GM23338 (cell line): ENCODE results near the gene RRAD. TPM values are rescaled to one million over a fixed set of nuclear protein-coding genes. Genes with fewer than 3 reads are reported as not detected.

Source experiments
- ATAC-seq: fragments of 200-7000 bp; cut with Tn5 transposase; 3 replicates; pipeline ENCODE4 v1.9.1; 2020
- DNase-seq: peaks from one replicate; pipeline ENCODE4 v3.0.0-alpha.2; 2015; ENCODE audit warnings: low spot score
- H2AFZ ChIP-seq: fragments of 200-600 bp; sonication (generic); 2 replicates; pipeline ENCODE4 v1.8.0; 2016; ENCODE audit warnings: antibody characterized with exemption, mild to moderate bottlenecking, moderate library complexity
- H3F3A ChIP-seq: fragments of 200-600 bp; sonication (generic); replicated peaks from 2 replicates; pipeline ENCODE4 v1.8.0; 2017; ENCODE audit warnings: antibody characterized with exemption, mixed run types, low read depth
- H3K27ac ChIP-seq: fragments of 200-600 bp; sonication (generic); 2 replicates; pipeline ENCODE4 v1.6.1; 2016; ENCODE audit warnings: low read depth
- H3K27me3 ChIP-seq: fragments of 200-600 bp; sonication (generic); 2 replicates; pipeline ENCODE4 v1.8.0; 2016; ENCODE audit warnings: mild to moderate bottlenecking, mixed run types, moderate library complexity; ENCODE audit not compliant: insufficient read depth
- H3K36me3 ChIP-seq: fragments of 200-600 bp; sonication (generic); 2 replicates; pipeline ENCODE4 v1.8.0; 2016; ENCODE audit warnings: mild to moderate bottlenecking; ENCODE audit not compliant: insufficient read depth
- H3K4me1 ChIP-seq: fragments of 200-600 bp; sonication (generic); 2 replicates; pipeline ENCODE4 v1.8.0; 2016; ENCODE audit warnings: mild to moderate bottlenecking, moderate library complexity; ENCODE audit not compliant: insufficient read depth
- H3K4me2 ChIP-seq: fragments of 200-600 bp; sonication (generic); 2 replicates; pipeline ENCODE4 v1.7.1; 2017; ENCODE audit warnings: mixed run types
- H3K4me3 ChIP-seq: fragments of 200-600 bp; sonication (generic); 2 replicates; pipeline ENCODE4 v1.6.1; 2016; ENCODE audit warnings: mixed run types
- H3K79me2 ChIP-seq: fragments of 200-600 bp; sonication (generic); replicated peaks from 2 replicates; pipeline ENCODE4 v1.8.0; 2017; ENCODE audit warnings: mild to moderate bottlenecking; ENCODE audit not compliant: insufficient read depth
- H3K9me2 ChIP-seq: fragments of 200-600 bp; sonication (generic); 2 replicates; pipeline ENCODE4 v1.8.0; 2017; ENCODE audit not compliant: insufficient read depth
- H4K20me1 ChIP-seq: fragments of 200-600 bp; sonication (generic); replicated peaks from 2 replicates; pipeline ENCODE4 v1.8.0; 2017; ENCODE audit warnings: mild to moderate bottlenecking; ENCODE audit not compliant: insufficient read depth
- H3K27ac Mint-ChIP-seq: 2 replicates; pipeline ENCODE4 v1.8.0; 2020; ENCODE audit warnings: inconsistent platforms, mild to moderate bottlenecking, moderate library complexity, mixed read lengths
- H3K27me3 Mint-ChIP-seq: 3 replicates; pipeline ENCODE4 v1.8.0; 2022; ENCODE audit warnings: low read depth, mild to moderate bottlenecking, moderate library complexity, mixed read lengths, inconsistent platforms; ENCODE audit not compliant: insufficient read depth, poor library complexity
- H3K36me3 Mint-ChIP-seq: 3 replicates; pipeline ENCODE4 v1.8.0; 2021; ENCODE audit warnings: low read depth, mild to moderate bottlenecking, inconsistent platforms, moderate library complexity, mixed read lengths
- H3K4me1 Mint-ChIP-seq: 3 replicates; pipeline ENCODE4 v1.8.0; 2020; ENCODE audit warnings: mild to moderate bottlenecking, inconsistent platforms, mixed read lengths
- H3K4me3 Mint-ChIP-seq: 3 replicates; pipeline ENCODE4 v1.8.0; 2021; ENCODE audit warnings: moderate library complexity, mild to moderate bottlenecking, inconsistent platforms, mixed read lengths
- H3K9me3 Mint-ChIP-seq: 3 replicates; pipeline ENCODE4 v1.8.0; 2020; ENCODE audit warnings: moderate library complexity, mild to moderate bottlenecking, inconsistent platforms, mixed read lengths
- CREB1 ChIP-seq: fragments of 250-450 bp; sonication (Bioruptor Pico); IDR thresholded peaks from 2 replicates; pipeline ENCODE4 v1.5.0; 2020; ENCODE audit warnings: low read depth, mild to moderate bottlenecking, moderate library complexity
- EZH2 ChIP-seq: fragments of 200-600 bp; sonication (generic); IDR thresholded peaks from one replicate; pipeline ENCODE4 v1.8.0; 2017; ENCODE audit warnings: antibody characterized with exemption, mild to moderate bottlenecking, low read depth; ENCODE audit not compliant: unreplicated experiment
- EZH2phosphoT487 ChIP-seq: fragments of 200-600 bp; sonication (generic); IDR thresholded peaks from one replicate; pipeline ENCODE4 v1.8.1; 2018; ENCODE audit warnings: antibody characterized with exemption; ENCODE audit not compliant: unreplicated experiment
- JUNB ChIP-seq: IDR thresholded peaks from one replicate; pipeline ENCODE4 v1.6.1; 2016; ENCODE audit warnings: antibody characterized with exemption; ENCODE audit not compliant: unreplicated experiment
- NANOG ChIP-seq: IDR thresholded peaks from 2 replicates; pipeline ENCODE4 v1.6.1; 2016; ENCODE audit warnings: antibody characterized with exemption, borderline replicate concordance
- ZNF114 ChIP-seq: fragments of 250-450 bp; sonication (Bioruptor Pico); IDR thresholded peaks from 2 replicates; pipeline ENCODE4 v1.5.0; 2020; ENCODE audit warnings: mild to moderate bottlenecking, moderate library complexity
- ZNF331 ChIP-seq: fragments of 250-450 bp; sonication (Bioruptor Pico); IDR thresholded peaks from 2 replicates; pipeline ENCODE4 v1.5.0; 2020; ENCODE audit warnings: low read depth, mild to moderate bottlenecking, moderate library complexity
- polyA plus RNA-seq: library from polyadenylated mRNA; unstranded; fragments of >200 nt; fragmentation: Nextera tagmentation; extraction: Ambion mirVana; gene quantifications from 2 replicates; pipeline ENCODE4 v1.2.1, GENCODE V29; 2016
- total RNA-seq: library from RNA; depleted of rRNA; stranded (reverse); fragments of >200 nt; shearing (Covaris generic); gene quantifications from 2 replicates; pipeline ENCODE4 v1.2.3, GENCODE V29; 2014
- TF ChIP-seq, protein P1 (sequence below): fragments of 250-450 bp; sonication (Bioruptor Pico); IDR thresholded peaks from 2 replicates; pipeline ENCODE4 v1.5.0; 2020; ENCODE audit warnings: mild to moderate bottlenecking, moderate library complexity
- TF ChIP-seq, protein P2 (sequence below), 2 experiments: fragments of 200-600 bp in 1 of 2; sonication (generic) in 1 of 2; conservative IDR thresholded peaks; 2 replicates each; pipeline versions ENCODE4 v1.5.1 to v1.6.1; 2016 to 2017; ENCODE audit warnings: antibody characterized with exemption in 2 of 2, low read depth in 2 of 2, mild to moderate bottlenecking in 2 of 2, moderate library complexity in 1 of 2
- TF ChIP-seq, protein P3 (sequence below): IDR thresholded peaks from 2 replicates; pipeline ENCODE4 v1.6.1; 2016; ENCODE audit warnings: antibody characterized with exemption

RRAD gene
- total and polyA plus RNA-seq, 2 experiments from 2014 or later, result 0.18 TPM; not detected in 1

DNA sequence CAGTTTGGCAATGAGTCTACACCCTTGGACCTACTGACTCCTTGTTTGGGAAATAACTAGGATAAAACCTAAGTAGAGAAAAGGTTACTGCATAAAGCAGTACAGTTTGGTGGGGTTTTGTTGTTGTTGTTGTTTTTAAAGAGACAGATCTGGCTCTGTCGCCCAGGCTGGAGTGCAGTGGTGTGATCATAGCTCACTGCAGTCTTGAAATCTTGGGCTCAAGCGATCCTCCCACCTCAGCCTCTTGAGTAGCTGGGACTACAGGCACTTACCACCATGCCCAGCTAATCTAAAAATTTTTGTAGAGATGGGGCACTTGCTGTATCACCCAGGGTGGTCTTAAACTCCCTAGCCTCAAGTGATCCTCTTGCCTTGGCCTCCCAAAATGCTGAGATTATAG, 43.8 kb downstream of the RRAD start:
- Histone ChIP-seq H3K27ac (no peak overlapping the region), H2AFZ (no peak overlapping the region), H3K4me1 (0 out of 2 replicates have a peak, but pooled peaks cover 13% of the 10 kb centered on the region), H3K36me3 (peaks cover 11% of the 10 kb centered on the region; the same call in 1 of the 2 replicates), H3K9me2 (no peaks in the 10 kb centered on the region), H3K4me2 (peak overlapping the region; percentile 93), H3K79me2 (peaks cover 31% of the 10 kb centered on the region), H3K4me3 (peak overlapping the region; percentile 96), H4K20me1 (peaks cover 26% of the 10 kb centered on the region; the same call in 1 of the 2 replicates), H3F3A (no peaks in the 10 kb centered on the region), H3K27me3 (peaks cover 7% of the 10 kb centered on the region; the same call in 1 of the 2 replicates)
- Mint-ChIP-seq H3K4me3 (peak overlapping the region; percentile 97), H3K27me3 (peaks cover 16% of the 10 kb centered on the region), H3K4me1 (peaks cover 8% of the 10 kb centered on the region), H3K9me3 (no peaks in the 10 kb centered on the region; the same call in 1 of the 3 replicates), H3K36me3 (peaks cover 23% of the 10 kb centered on the region), H3K27ac (no peak overlapping the region)
- DNase-seq, result no peak
- ATAC-seq, result no peak
- TF ChIP-seq, protein P1, sequence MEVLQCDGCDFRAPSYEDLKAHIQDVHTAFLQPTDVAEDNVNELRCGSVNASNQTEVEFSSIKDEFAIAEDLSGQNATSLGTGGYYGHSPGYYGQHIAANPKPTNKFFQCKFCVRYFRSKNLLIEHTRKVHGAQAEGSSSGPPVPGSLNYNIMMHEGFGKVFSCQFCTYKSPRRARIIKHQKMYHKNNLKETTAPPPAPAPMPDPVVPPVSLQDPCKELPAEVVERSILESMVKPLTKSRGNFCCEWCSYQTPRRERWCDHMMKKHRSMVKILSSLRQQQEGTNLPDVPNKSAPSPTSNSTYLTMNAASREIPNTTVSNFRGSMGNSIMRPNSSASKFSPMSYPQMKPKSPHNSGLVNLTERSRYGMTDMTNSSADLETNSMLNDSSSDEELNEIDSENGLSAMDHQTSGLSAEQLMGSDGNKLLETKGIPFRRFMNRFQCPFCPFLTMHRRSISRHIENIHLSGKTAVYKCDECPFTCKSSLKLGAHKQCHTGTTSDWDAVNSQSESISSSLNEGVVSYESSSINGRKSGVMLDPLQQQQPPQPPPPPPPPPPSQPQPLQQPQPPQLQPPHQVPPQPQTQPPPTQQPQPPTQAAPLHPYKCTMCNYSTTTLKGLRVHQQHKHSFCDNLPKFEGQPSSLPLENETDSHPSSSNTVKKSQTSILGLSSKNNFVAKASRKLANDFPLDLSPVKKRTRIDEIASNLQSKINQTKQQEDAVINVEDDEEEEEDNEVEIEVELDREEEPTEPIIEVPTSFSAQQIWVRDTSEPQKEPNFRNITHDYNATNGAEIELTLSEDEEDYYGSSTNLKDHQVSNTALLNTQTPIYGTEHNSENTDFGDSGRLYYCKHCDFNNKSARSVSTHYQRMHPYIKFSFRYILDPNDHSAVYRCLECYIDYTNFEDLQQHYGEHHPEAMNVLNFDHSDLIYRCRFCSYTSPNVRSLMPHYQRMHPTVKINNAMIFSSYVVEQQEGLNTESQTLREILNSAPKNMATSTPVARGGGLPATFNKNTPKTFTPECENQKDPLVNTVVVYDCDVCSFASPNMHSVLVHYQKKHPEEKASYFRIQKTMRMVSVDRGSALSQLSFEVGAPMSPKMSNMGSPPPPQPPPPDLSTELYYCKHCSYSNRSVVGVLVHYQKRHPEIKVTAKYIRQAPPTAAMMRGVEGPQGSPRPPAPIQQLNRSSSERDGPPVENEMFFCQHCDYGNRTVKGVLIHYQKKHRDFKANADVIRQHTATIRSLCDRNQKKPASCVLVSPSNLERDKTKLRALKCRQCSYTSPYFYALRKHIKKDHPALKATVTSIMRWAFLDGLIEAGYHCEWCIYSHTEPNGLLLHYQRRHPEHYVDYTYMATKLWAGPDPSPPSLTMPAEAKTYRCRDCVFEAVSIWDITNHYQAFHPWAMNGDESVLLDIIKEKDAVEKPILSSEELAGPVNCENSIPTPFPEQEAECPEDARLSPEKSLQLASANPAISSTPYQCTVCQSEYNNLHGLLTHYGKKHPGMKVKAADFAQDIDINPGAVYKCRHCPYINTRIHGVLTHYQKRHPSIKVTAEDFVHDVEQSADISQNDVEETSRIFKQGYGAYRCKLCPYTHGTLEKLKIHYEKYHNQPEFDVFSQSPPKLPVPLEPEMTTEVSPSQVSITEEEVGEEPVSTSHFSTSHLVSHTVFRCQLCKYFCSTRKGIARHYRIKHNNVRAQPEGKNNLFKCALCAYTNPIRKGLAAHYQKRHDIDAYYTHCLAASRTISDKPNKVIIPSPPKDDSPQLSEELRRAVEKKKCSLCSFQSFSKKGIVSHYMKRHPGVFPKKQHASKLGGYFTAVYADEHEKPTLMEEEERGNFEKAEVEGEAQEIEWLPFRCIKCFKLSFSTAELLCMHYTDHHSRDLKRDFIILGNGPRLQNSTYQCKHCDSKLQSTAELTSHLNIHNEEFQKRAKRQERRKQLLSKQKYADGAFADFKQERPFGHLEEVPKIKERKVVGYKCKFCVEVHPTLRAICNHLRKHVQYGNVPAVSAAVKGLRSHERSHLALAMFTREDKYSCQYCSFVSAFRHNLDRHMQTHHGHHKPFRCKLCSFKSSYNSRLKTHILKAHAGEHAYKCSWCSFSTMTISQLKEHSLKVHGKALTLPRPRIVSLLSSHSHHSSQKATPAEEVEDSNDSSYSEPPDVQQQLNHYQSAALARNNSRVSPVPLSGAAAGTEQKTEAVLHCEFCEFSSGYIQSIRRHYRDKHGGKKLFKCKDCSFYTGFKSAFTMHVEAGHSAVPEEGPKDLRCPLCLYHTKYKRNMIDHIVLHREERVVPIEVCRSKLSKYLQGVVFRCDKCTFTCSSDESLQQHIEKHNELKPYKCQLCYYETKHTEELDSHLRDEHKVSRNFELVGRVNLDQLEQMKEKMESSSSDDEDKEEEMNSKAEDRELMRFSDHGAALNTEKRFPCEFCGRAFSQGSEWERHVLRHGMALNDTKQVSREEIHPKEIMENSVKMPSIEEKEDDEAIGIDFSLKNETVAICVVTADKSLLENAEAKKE, result no peak
- TF ChIP-seq NANOG (no peak), ZNF331 (CRISPR knock-in tag) (no peak), CREB1 (no peak), EZH2phosphoT487 (no peak), EZH2 (no peak), ZNF114 (CRISPR knock-in tag) (no peak), JUNB (no peak)
- TF ChIP-seq, protein P2, sequence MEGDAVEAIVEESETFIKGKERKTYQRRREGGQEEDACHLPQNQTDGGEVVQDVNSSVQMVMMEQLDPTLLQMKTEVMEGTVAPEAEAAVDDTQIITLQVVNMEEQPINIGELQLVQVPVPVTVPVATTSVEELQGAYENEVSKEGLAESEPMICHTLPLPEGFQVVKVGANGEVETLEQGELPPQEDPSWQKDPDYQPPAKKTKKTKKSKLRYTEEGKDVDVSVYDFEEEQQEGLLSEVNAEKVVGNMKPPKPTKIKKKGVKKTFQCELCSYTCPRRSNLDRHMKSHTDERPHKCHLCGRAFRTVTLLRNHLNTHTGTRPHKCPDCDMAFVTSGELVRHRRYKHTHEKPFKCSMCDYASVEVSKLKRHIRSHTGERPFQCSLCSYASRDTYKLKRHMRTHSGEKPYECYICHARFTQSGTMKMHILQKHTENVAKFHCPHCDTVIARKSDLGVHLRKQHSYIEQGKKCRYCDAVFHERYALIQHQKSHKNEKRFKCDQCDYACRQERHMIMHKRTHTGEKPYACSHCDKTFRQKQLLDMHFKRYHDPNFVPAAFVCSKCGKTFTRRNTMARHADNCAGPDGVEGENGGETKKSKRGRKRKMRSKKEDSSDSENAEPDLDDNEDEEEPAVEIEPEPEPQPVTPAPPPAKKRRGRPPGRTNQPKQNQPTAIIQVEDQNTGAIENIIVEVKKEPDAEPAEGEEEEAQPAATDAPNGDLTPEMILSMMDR (conservative IDR thresholded peaks at IDR 0.05; ENCODE audit: low read depth in 2 of 2), result no peak
- TF ChIP-seq, protein P3, sequence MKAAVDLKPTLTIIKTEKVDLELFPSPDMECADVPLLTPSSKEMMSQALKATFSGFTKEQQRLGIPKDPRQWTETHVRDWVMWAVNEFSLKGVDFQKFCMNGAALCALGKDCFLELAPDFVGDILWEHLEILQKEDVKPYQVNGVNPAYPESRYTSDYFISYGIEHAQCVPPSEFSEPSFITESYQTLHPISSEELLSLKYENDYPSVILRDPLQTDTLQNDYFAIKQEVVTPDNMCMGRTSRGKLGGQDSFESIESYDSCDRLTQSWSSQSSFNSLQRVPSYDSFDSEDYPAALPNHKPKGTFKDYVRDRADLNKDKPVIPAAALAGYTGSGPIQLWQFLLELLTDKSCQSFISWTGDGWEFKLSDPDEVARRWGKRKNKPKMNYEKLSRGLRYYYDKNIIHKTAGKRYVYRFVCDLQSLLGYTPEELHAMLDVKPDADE, result no peak
